ENCODE results near the gene NAALADL2.

DNA sequence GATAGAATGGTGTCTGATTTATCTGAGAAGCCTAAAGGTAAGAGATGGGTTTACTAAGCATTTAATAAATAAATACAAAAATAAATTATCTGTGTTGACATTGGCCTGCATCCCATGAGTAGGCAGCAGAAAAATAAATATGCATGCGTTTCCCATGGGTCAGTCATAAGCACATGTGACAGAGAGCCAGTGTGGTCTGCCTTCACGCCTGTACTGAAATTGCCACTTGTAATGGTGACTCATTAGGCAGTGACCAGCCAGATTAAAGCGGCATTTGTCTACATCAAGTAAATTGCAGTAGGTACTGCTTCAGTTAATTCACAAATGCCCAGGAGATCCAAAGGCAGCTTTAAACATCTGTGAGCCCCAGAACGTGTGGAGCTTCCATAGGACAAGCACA is 399.6 kb downstream of the NAALADL2 start:
- TF ChIP-seq, protein P1, sequence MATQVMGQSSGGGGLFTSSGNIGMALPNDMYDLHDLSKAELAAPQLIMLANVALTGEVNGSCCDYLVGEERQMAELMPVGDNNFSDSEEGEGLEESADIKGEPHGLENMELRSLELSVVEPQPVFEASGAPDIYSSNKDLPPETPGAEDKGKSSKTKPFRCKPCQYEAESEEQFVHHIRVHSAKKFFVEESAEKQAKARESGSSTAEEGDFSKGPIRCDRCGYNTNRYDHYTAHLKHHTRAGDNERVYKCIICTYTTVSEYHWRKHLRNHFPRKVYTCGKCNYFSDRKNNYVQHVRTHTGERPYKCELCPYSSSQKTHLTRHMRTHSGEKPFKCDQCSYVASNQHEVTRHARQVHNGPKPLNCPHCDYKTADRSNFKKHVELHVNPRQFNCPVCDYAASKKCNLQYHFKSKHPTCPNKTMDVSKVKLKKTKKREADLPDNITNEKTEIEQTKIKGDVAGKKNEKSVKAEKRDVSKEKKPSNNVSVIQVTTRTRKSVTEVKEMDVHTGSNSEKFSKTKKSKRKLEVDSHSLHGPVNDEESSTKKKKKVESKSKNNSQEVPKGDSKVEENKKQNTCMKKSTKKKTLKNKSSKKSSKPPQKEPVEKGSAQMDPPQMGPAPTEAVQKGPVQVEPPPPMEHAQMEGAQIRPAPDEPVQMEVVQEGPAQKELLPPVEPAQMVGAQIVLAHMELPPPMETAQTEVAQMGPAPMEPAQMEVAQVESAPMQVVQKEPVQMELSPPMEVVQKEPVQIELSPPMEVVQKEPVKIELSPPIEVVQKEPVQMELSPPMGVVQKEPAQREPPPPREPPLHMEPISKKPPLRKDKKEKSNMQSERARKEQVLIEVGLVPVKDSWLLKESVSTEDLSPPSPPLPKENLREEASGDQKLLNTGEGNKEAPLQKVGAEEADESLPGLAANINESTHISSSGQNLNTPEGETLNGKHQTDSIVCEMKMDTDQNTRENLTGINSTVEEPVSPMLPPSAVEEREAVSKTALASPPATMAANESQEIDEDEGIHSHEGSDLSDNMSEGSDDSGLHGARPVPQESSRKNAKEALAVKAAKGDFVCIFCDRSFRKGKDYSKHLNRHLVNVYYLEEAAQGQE (IDR thresholded peaks at IDR 0.05; ENCODE audit: insufficient read depth in 1 of 2, low read depth in 2 of 2, low read length in 1 of 2), result no peak
- TF ChIP-seq, protein P2, sequence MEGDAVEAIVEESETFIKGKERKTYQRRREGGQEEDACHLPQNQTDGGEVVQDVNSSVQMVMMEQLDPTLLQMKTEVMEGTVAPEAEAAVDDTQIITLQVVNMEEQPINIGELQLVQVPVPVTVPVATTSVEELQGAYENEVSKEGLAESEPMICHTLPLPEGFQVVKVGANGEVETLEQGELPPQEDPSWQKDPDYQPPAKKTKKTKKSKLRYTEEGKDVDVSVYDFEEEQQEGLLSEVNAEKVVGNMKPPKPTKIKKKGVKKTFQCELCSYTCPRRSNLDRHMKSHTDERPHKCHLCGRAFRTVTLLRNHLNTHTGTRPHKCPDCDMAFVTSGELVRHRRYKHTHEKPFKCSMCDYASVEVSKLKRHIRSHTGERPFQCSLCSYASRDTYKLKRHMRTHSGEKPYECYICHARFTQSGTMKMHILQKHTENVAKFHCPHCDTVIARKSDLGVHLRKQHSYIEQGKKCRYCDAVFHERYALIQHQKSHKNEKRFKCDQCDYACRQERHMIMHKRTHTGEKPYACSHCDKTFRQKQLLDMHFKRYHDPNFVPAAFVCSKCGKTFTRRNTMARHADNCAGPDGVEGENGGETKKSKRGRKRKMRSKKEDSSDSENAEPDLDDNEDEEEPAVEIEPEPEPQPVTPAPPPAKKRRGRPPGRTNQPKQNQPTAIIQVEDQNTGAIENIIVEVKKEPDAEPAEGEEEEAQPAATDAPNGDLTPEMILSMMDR (IDR thresholded peaks at IDR 0.05), result no peak
- no peak for TF ChIP-seq SIN3A (IDR thresholded peaks at IDR 0.05; ENCODE audit: borderline replicate concordance, insufficient read depth, low read depth, low read length)
- no peak for TF ChIP-seq POLR2AphosphoS5 (IDR thresholded peaks at IDR 0.05; ENCODE audit: low read depth, low read length)
- TF ChIP-seq TCF7L2 (IDR thresholded peaks at IDR 0.05; ENCODE audit: low read depth, low read length), result no peak
